Right kidney (tissue), 9 donors: Measurements from ENCODE around the gene SHROOM2.
A peak's percentile ranks its signal among the peaks of the same experiment; 100 is the strongest.
"Not testable (repeated sequence)": the region's sequence is repeated elsewhere in the genome, so short reads cannot be mapped to it uniquely, and the experiment has no call there.

Experiments used
- DNase-seq: peaks from one replicate; pipeline ENCODE4 v3.0.0-alpha.2; 2016
- long read RNA-seq, 8 donors: transcript quantifications; one replicate each; lab custom pipeline, GENCODE V29; 2026

SHROOM2 gene, protein sequence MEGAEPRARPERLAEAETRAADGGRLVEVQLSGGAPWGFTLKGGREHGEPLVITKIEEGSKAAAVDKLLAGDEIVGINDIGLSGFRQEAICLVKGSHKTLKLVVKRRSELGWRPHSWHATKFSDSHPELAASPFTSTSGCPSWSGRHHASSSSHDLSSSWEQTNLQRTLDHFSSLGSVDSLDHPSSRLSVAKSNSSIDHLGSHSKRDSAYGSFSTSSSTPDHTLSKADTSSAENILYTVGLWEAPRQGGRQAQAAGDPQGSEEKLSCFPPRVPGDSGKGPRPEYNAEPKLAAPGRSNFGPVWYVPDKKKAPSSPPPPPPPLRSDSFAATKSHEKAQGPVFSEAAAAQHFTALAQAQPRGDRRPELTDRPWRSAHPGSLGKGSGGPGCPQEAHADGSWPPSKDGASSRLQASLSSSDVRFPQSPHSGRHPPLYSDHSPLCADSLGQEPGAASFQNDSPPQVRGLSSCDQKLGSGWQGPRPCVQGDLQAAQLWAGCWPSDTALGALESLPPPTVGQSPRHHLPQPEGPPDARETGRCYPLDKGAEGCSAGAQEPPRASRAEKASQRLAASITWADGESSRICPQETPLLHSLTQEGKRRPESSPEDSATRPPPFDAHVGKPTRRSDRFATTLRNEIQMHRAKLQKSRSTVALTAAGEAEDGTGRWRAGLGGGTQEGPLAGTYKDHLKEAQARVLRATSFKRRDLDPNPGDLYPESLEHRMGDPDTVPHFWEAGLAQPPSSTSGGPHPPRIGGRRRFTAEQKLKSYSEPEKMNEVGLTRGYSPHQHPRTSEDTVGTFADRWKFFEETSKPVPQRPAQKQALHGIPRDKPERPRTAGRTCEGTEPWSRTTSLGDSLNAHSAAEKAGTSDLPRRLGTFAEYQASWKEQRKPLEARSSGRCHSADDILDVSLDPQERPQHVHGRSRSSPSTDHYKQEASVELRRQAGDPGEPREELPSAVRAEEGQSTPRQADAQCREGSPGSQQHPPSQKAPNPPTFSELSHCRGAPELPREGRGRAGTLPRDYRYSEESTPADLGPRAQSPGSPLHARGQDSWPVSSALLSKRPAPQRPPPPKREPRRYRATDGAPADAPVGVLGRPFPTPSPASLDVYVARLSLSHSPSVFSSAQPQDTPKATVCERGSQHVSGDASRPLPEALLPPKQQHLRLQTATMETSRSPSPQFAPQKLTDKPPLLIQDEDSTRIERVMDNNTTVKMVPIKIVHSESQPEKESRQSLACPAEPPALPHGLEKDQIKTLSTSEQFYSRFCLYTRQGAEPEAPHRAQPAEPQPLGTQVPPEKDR (N-terminal part only)
- long read RNA-seq, donor 1: 0 reads
- long read RNA-seq, donor 2: 0 reads
- long read RNA-seq, donor 3: 0 reads
- long read RNA-seq, donor 4: 0 reads
- long read RNA-seq, donor 5, full-length matches to known transcripts: 1 of 1 reads
- long read RNA-seq, donor 5, partial matches to known transcripts: 0 of 1 reads
- long read RNA-seq, donor 5, other reads (novel, unspliced or antisense): 0 of 1 reads
- long read RNA-seq, donor 6, partial matches to known transcripts: 6 of 6 reads
- long read RNA-seq, donor 6, other reads (novel, unspliced or antisense): 0 of 6 reads
- long read RNA-seq, donor 7, partial matches to known transcripts: 18 of 19 reads
- long read RNA-seq, donor 7, other reads (novel, unspliced or antisense): 0 of 19 reads
- long read RNA-seq, donor 8: 0 reads

DNA sequence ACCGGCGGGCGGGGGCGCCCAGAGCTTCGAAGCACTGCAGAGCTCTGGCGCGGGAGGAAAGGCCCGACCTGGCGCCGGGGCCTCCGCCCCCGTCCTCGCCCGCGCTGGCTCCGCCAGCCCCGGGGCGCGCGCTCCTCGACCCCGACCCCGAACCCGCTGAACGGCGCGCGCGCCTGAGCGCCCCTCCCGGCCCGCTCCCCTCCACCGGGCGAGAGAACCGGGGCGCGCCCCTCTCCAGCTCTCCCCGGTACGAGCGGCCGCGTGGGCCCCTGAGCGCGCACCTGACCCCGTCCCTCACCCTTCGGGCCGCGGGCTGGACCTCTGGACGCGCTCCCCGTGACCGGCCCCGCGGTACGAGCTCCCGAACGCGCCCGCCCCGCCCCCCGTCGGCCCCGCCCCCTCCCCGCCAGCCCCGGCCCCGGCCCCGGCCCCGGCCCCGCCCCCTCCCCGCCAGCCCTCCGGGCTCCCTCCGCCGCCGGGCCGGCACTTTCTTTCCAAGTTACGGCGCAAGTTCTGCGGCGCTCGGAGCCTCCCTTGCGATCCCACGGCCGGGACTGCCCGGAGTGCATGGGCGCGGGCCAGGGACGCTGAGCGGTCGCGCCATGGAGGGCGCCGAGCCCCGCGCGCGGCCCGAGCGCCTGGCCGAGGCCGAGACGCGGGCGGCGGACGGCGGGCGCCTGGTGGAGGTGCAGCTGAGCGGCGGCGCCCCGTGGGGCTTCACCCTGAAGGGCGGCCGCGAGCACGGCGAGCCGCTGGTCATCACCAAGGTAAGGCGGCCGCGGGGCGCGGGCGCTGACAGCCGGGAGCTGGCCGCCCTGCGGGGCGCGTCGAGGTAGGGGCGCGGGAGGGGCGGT, at the start of gene SHROOM2:
SHROOM2 (plus strand) TSS at position 486 of the 854 bp plus-strand sequence; CDS start at position 603, 117 bp downstream.
- peak; percentile 63 for DNase-seq

DNA sequence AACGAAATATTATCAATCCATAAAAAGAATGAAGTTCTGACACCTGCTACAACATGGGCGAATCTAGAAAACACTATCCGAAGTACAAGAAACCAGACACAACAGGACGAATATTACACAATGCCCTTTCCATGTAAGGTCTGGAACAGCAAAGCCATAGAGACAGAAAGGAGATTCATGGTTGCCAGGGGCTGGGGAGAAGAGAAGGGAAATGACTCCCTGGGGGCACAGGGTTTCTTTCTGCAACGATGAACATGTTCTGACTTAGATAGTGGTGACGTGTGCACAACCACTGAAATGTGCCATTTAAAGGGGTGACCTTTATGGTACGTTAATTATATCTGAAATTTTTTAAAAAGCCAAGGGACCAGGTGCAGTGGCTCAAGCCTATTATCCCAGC, 48.9 kb upstream of the SHROOM2 start:
- DNase-seq: no peak

DNA sequence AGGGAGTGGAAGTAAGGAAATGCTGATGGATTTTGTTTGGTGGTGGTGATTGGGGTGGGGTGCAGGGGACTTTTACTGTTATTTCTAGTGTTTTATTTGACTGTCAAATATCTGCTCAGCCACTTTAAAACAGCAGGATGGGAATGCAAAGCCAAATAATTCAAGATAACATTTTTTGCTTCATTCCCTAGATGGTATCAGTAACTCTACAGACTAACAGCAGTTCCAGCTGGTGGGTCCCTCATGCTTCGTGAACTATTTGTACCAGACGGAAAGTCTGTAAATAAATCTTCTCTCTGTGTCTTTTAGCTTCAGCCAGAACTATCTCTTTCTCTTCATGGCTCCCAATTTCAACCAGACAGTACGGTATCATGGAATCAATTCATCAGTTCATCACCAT, 48.1 kb upstream of the SHROOM2 start:
- no peak for DNase-seq

DNA sequence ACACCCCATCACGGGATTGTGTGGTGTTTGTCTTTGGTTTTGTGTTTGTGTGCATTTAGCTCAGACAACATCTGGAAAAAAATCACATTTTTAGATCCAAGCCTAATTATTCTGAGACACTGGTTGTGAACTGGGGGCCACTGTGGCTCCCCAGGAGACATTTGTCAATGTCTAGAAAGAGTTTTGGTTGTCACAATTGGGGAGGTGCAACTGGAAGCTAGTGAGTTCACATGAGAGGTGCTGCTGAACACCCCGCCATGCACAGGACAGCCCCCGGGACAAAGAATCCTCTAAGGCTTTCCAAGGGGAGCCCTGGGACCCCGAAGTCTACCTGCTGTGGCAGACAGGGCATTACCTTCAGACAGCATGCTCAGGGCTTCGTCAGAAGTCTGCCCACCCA, 47.1 kb upstream of the SHROOM2 start:
- no peak for DNase-seq

DNA sequence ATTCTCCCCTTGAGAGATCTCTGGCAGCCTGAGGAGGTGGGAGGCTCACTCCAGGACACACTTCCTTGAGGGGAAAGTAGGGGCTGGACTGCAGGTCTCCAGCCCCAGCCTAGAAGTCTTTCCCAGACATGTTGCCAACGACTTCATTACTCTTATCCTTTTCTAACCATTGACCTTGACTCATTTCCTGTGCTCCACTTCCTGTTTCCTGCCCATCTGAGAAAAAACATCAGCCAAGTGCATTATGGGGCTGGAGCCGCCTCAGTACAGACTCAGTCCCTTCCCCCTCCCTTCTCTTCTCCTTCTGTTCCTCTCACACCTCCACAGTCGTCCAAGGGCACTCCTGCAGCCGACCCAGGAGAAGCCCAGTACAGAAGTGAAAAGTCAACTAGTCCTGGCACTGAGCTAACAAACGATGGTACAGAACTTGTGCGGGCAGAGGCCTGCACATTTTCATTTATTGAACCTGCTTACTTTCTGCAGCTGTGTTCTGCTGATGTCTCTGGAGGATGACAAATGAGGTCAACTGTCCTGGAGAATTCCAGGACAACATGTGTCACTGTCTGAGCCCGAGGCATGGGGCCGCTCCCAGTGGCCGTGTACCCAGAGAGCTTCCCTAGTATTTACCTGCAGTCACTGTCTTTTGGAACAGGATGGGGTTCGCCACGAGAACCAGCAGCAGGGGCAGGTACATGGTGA, 40.7 kb upstream of the SHROOM2 start:
- DNase-seq: no peak

DNA sequence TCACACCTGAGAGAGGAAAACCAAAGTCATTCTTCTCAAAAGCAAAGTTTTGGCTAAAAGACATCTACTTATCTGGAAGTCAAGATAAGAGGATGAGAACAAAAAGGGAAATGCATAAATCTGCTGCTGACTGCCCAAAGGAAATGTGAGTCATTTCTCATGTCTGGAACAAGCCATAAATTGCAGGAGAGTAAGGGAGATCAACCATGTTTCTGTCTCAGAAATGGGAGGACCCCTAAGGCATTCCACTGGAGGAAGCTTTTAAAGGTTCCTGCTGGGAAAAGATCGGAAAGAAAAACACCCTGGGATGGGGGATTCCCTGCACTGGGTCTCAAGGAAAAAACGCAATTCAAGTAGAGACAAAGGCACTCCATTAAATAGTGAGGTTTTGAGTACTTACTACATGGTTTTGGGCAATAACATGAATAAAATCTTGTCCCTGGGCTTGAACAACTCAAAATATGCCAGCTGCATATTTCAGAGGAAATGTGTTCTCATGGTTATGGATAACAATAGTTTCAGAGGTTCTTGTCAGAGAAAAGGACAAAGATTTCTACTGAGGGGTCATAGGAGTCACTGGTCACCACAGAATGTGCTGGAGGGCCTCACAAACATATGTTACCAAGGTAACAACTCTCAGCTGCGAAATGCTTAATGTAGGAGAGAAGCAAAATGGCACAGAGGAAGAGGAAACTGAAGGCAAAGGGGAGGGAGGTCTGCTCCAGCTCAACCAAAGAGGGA, 39.9 kb upstream of the SHROOM2 start:
- no peak for DNase-seq

DNA sequence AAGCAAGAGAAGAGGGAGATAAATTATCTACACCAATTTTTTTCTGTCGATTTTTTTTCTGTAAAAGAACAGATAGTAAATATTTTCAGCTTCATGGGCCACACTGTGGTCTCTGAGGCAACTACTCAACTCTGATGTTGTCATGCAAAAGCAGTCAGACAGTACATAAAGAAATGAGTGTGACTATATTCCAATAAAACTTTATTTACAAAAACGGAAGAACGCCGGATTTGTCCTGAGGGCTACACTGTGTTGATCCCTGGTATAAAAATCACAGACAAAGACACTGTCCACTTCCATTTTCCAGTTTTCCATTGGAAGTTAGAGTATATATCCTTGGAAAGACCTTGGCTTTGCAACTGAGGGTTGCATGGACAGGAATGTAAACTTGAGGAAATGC, 38.6 kb upstream of the SHROOM2 start:
- DNase-seq: no peak

DNA sequence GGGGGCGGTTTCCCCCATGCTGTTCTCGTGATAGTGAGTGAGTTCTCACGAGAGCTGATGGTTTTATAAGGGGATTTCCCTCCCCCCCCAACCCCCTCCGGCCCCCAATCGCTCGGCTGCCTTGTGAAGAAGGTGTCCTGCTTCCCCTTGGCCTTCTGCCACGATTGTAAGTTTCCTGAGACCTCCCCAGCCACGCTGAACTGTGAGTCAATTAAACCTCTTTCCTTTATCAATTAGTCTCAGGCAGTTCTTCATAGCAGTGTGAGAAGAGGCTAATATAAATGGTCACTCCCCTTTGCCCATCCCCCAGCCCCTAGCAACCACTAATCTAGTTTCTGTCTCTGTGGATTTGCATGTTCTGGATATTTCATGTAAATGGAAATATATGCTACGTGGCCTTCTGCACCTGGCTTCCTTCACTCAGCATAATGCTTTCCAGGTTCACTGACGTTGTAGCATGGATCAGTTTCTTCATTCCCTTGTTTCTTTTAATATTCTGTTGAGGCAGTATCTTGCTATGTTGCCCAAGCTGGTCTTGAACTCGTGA, 37.0 kb upstream of the SHROOM2 start:
- DNase-seq: no peak

DNA sequence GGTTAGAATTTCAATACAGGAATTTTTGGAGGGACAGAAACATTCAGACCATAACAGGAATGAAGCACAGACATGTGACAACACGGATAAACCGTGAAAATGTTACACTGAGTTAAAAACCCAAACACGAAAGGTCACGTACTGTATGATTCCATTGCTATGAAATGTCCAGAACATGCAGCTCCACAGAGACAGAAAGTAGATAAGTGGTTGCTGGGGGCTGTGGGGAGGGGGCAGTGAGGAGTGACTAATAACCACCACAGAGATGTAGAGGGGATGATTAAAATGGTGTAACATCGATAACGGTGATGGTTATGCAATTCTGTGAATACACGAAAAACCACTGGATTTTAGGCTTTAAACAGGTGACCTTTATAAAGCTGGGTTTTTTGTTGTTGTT, 28.9 kb upstream of the SHROOM2 start:
- no peak for DNase-seq

DNA sequence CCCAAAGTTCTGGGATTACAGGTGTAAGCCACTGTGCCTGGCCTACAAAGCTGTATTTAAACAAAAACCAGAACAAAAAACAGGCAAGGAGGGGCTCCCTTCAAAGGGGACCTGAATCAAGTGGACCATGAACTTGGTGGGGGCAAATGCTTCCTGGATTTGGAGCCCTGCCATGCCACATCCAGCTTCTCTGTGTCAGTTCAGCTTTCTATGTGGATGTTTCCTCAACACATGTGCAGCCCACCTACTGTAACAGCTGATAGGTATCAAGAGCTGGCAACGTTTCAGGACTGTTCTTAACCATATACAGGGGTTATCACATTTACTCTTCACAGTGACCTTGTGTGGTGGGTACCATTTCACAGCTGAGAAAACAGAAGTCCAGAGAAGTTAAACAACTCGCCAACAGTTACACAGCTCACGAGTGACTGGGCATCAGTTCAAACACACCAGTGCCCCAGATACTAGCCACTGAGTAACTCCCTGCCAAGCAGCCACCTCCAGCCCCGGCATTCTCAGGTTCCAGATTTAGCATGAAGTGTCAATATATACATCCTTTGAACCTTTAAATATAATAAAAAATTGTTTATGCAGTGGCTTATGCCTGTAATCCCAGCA, 28.1 kb upstream of the SHROOM2 start:
- no peak for DNase-seq

DNA sequence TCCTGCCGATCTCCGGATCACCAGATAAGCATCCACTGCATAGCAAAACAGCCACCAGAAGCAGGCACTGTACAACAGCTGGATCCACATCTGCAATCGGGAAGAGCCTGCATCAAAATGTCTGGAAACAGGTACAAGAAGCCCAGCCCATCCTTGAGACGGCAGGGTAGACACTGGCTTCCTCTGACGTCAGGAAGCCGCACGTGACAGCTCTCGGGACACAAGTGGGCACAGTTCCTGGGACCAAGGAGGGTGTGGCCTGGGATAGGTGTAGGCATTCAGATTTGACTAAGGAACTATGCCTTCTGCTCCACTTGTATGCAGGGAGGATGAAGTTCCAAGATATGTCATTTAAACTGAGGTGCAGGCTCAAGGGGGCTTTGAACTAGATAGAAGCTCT, 26.9 kb upstream of the SHROOM2 start:
- DNase-seq: no peak

DNA sequence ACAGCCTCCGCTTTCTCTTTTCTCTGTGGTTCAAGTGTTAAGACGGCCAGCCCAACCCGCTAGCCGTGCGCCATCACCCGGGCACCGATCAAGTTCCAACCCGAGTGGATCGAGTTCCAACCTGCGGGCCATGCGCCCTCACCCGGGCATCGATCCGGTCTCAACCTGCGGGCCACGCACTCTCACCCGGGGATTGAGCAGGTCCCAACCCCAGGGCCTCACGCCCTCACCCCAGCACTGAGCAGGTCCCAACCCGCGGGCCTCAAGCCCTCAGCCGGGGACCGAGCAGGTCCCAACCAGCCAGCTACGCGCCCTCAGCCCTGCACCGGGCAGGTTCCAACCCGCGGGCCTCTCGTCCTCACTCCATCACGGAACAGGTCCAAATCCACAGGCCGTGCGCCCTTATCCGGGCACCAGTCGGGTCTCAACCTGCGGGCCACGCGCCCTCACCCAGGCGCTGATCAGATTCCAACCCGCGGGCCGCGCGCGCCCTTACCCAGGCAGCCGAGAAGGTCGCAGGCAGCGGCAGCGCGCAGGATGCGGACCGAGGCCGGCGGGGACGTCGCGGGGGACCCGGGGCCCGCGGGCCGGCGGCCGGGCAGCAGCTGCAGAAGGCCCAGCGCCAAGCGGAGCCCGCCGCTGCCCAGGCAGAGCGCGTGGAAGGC, 21.0 kb upstream of the SHROOM2 start:
- DNase-seq: peak; percentile 68

DNA sequence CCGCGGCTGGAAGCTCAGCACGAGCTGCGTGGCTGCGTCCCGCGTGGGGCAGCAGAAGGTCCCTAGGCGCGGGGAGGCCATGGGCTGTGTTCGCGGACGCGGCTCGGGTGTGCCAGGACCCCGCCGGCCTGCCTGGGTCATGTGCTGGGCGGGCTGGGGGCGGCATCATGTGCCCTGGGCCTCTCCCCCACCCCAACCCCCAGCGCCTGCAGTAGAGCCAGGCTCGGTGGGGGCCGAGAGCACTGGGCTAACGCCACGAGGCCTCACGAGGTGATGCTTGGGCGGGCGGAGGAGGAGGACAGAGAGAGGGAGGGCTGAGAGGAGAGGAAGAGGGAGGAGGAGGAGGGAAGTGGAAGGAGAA, 20.5 kb upstream of the SHROOM2 start, which contains the start of gene GPR143:
GPR143 (minus strand) TSS at position 111 of the 361 bp plus-strand sequence; CDS start at position 81, 30 bp downstream.
- DNase-seq: peak; percentile 53

DNA sequence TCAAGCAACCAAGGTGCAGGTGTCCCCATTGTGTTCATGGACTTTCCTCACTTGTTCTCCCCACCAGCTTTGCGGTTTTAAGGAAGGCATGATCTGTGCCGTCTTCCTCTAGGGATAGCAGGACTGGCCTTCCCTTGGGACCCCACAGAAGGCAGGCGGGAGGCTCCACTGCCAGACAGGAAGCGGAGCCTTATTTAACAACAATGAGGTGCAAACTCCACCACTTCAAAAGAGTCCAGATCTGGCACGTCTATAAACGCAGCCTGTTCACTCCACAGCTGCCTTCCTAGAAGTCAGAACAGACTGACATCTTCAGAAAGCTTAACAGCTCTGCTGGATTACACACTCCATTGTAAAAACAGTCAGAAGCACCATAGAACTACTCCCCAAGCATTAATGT, 18.9 kb upstream of the SHROOM2 start:
- DNase-seq: no peak

DNA sequence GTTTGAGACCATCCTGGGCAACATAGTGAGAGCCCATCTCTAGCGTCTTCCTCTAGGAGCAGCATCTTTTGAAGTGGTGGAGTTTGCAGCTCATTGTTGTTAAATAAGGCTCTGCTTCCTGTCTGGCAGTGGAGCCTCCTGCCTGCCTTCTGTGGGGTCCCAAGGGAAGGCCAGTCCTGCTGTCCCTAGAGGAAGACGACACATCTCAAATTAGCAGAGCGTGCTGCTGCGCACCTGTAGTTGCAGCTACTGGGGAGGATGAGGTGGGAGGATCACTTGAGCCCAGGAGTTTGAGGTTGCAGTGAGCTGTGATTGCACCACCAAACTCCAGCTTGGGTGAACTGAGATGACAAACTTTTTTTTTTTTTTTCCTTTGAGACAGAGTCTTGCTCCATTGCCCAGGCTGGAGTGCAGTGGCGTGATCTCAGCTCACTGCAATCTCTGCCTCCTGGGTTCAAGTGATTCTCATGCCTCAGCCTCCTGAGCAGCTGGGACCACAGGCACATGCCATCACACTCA, 17.8 kb upstream of the SHROOM2 start:
- not testable (repeated sequence) for DNase-seq

DNA sequence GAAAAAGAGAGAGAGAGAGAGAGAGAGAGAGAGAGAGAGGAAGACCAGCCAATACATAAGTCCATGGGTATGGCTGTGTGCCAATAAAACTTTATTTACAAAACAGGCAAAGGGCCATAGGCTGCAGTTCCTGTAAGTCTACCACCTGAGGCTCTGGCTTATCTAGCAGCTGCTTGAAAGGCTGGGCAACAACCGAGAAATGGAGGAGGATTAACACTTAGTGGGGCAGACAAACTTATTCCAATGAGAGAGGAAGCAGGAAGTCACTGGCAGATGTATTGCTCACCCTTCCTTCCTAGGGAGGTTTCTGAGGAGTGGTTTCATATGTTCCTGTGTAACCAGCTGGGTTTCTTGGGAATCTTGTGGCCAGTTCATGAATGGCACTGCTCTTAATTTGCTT, 15.9 kb upstream of the SHROOM2 start:
- DNase-seq: no peak

DNA sequence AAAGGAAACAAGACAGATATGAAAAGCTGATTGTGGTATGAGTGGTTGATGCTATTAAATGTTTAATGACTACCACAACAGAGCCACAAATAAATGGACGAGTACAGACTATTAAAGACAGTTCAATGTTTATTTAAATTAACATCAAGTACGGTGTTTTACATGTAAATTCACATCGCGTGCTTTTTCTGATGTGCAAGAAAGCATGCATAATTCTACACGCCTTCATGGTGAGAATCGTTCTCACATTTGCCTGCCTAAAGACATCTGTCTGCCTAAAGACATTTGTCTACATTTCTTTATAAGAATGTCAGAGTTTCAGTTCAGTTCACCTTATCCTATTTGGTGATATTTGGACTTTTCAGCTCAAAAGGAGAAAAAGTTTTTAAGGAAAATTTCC, 13.3 kb upstream of the SHROOM2 start:
- no peak for DNase-seq

DNA sequence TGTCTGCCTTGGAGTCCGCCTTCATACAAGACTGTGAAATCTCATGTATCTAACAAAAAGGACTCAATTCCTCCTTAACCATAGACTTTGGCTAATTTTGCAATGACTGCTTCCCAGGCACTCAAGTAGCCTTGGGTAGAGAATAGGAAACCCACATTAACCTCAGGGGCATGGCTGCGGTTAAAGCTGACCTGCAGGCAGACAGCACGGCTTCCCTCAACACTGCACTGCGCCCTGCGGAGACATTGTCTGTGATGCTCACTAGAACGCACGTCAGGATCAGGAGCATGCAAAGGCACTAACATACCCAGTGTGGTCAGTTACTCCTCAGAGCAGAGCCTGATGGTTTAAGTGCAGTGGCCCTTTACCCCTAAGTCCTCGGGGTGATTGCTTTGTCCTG, 10.3 kb upstream of the SHROOM2 start:
- no peak for DNase-seq
